Kidney epithelial cell (primary cell): ENCODE results near the gene GIMAP7. TPM values are rescaled to one million over a fixed set of nuclear protein-coding genes. Genes with fewer than 3 reads are reported as not detected.
"Not testable (repeated sequence)": the region's sequence is repeated elsewhere in the genome, so short reads cannot be mapped to it uniquely, and the experiment has no call there.

ENCODE experiments used
- DNase-seq: peaks from one replicate; pipeline ENCODE4 v3.0.0-alpha.2; 2010; ENCODE audit warnings: low read depth
- H3K27me3 ChIP-seq: 2 replicates; pipeline ENCODE4 v1.6.0; 2011; ENCODE audit warnings: low read length; ENCODE audit not compliant: control insufficient read depth, insufficient read depth
- H3K36me3 ChIP-seq: 2 replicates; pipeline ENCODE4 v1.5.1; 2011; ENCODE audit warnings: low read length; ENCODE audit not compliant: control insufficient read depth, insufficient read depth
- H3K4me3 ChIP-seq: 2 replicates; pipeline ENCODE4 v1.5.1; 2011; ENCODE audit warnings: low read depth, mild to moderate bottlenecking, control low read depth, low read length
- total RNA-seq: library from RNA; depleted of rRNA; stranded (reverse); fragments of >200 nt; gene quantifications from 2 replicates; pipeline ENCODE4 v1.2.3, GENCODE V29; 2015
- TF ChIP-seq, protein P1 (sequence below): IDR thresholded peaks from 2 replicates; pipeline ENCODE4 v1.5.1; 2011; ENCODE audit warnings: mild to moderate bottlenecking, moderate library complexity, low read length, control low read depth, inconsistent platforms; ENCODE audit not compliant: insufficient read depth, poor library complexity, severe bottlenecking

Gene GIMAP7
- total RNA-seq, 1 donor from 2014 or later, result not detected

DNA sequence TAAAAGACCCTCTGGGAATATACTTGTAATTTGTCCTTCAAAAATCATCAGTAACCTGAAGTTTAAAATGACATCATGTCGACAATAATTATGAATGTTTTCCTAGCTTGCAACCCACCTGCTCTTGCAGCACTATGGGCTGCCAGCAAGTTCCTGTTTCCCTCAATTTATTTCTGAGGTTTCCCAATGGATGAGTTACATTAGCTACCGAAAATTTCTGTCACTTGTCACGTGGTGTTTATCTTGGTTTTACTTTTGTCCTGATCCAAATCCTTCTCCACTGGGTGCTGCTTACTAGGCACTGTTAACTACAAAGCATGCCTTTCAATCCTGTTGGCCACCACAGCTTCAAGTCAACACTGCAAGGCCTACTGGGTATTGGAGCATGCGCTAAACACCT lies 32.8 kb upstream of the GIMAP7 start:
- Histone ChIP-seq H3K4me3 (no peak overlapping the region), H3K36me3 (no peaks in the 10 kb centered on the region), H3K27me3 (peaks cover 2% of the 10 kb centered on the region)
- DNase-seq, result no peak
- TF ChIP-seq, protein P1, sequence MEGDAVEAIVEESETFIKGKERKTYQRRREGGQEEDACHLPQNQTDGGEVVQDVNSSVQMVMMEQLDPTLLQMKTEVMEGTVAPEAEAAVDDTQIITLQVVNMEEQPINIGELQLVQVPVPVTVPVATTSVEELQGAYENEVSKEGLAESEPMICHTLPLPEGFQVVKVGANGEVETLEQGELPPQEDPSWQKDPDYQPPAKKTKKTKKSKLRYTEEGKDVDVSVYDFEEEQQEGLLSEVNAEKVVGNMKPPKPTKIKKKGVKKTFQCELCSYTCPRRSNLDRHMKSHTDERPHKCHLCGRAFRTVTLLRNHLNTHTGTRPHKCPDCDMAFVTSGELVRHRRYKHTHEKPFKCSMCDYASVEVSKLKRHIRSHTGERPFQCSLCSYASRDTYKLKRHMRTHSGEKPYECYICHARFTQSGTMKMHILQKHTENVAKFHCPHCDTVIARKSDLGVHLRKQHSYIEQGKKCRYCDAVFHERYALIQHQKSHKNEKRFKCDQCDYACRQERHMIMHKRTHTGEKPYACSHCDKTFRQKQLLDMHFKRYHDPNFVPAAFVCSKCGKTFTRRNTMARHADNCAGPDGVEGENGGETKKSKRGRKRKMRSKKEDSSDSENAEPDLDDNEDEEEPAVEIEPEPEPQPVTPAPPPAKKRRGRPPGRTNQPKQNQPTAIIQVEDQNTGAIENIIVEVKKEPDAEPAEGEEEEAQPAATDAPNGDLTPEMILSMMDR, result no peak

DNA sequence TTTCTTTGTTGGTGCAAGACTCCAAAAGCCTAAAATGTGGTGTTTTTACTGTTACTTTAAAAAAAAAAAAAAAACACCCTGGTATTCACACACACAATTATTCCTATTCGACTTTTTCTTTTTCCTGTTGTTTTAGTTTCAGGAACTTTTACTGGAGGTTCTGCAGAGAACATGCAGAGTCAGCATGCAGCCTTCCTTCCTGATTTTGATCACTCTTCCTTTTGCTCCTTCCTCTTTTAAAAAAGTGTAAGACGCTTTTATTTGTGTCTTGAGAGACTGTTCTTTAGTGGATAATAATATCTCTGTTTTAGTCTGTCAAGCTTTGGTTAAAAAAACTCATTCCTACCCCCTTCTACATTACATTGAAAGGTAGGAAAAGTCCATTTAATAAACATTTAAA lies 31.2 kb upstream of the GIMAP7 start:
- H3K27me3 ChIP-seq, H3K4me3 ChIP-seq, H3K36me3 ChIP-seq, DNase-seq: not testable (repeated sequence)

DNA sequence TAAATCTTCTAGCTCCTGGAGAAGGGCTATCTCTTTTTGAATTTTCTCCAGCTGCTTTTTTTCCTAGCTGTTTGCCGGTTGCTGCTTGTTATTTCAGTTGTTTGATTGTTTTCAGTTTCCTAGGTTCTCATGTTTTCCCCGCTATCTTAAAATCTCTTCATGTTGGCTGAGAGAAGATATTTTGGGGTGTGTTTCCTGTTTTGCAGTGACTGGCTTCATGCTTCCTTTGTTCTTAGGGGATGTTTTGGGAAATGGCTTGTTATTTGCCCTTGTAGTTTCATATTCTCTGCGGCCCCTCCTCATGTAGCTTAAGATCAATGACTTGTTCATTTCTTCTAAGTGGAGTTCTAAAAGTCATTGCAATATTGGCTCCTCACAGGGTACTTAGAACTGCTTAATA lies 30.6 kb upstream of the GIMAP7 start:
- not testable (repeated sequence) for H3K4me3 ChIP-seq, DNase-seq, H3K36me3 ChIP-seq, H3K27me3 ChIP-seq

DNA sequence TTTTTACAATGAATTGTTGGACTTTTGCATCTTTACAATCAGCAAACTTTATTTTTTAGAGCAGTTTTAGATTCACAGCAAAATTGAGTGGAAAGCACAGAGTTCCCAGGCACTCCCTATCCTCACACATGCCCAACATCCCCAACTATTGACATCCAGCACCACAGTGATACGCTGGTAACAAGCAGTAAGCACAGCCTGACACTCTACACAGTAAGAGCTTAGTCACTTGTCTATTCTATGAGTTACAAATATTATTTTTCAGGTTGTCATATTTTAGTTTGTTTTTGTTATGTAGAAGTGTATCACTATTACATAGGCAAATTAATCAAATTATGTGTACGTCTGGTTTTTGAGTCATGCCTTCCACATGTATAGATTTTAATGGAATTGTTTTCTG lies 27.0 kb upstream of the GIMAP7 start:
- Histone ChIP-seq H3K27me3 (no peaks in the 10 kb centered on the region), H3K36me3 (no peaks in the 10 kb centered on the region), H3K4me3 (no peak overlapping the region)
- DNase-seq, result no peak
- TF ChIP-seq, protein P1, result no peak

DNA sequence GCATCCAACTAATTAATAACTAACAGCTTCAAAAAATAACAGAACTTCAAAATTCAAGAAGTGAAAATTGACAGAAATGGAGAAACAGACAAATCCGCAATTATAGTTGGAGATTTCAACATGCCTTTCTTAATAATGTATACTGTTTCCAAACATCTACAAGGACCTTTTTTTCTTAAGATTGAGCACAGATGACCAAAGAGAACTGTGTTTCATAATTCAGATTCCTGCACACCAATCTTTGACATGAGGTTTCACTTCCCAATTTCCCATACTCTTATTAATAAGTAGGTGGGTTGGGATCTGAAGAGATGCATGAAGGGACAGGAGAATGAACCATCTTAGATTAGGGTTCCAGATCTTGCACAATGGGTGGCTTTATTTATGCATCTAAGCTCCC lies 24.9 kb upstream of the GIMAP7 start:
- Histone ChIP-seq H3K36me3 (no peaks in the 10 kb centered on the region), H3K4me3 (no peak overlapping the region), H3K27me3 (no peaks in the 10 kb centered on the region)
- TF ChIP-seq, protein P1, result no peak
- no peak for DNase-seq

DNA sequence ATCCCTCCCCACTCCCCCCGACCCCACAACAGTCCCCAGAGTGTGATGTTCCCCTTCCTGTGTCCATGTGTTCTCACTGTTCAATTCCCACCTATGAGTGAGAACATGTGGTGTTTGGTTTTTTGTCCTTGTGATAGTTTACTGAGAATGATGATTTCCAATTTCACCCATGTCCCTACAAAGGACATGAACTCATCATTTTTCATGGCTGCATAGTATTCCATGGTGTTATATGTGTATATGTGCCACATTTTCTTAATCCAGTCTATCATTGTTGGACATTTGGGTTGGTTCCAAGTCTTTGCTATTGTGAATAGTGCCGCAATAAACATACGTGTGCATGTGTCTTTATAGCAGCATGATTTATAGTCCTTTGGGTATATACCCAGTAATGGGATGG lies 21.2 kb upstream of the GIMAP7 start:
- not testable (repeated sequence) for DNase-seq

DNA sequence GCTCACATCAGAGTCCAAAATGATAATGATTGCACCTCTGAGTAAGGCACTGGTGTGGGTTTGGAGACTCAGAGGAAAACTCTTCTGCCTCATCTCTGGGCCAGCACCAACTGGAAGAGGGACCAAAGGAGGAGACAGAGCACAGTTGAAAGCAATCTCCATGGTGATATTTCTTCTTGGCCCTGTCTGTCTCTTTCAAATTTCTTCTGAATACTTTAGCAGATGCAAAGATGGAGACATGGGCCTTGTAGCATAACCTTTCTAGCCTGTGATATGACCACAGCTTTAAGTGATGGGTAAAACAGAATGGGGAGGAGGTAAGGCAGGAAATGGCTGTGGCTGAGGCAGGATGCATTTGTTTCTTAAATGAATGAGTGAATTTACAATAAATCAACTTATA lies 12.2 kb upstream of the GIMAP7 start:
- Histone ChIP-seq H3K36me3 (no peaks in the 10 kb centered on the region), H3K27me3 (no peaks in the 10 kb centered on the region), H3K4me3 (no peak overlapping the region)
- TF ChIP-seq, protein P1, result no peak
- DNase-seq, result no peak

More for the DNA sequence above, 21.2 kb upstream of the GIMAP7 start:
- not testable (repeated sequence) for H3K27me3 ChIP-seq, H3K36me3 ChIP-seq, H3K4me3 ChIP-seq
